Mucosa of stomach (tissue), 1 donor: ENCODE measurements around the gene MECR.

Experiments used
- H3K27me3 ChIP-seq: one replicate; pipeline ENCODE4 v1.7.0; 2013; ENCODE audit warnings: mild to moderate bottlenecking, low read length; ENCODE audit not compliant: control insufficient read depth, insufficient read depth
- H3K36me3 ChIP-seq: one replicate; pipeline ENCODE4 v1.7.0; 2013; ENCODE audit warnings: low read length; ENCODE audit not compliant: control insufficient read depth, insufficient read depth
- H3K4me1 ChIP-seq: one replicate; pipeline ENCODE4 v1.7.0; 2013; ENCODE audit warnings: mild to moderate bottlenecking, low read length; ENCODE audit not compliant: control insufficient read depth, insufficient read depth
- H3K4me3 ChIP-seq: one replicate; pipeline ENCODE4 v1.7.0; 2013; ENCODE audit warnings: low read length
- H3K9ac ChIP-seq: one replicate; pipeline ENCODE4 v1.7.0; 2013; ENCODE audit warnings: mild to moderate bottlenecking, low read length, moderate library complexity
- H3K9me3 ChIP-seq: one replicate; pipeline ENCODE4 v1.7.0; 2013; ENCODE audit warnings: mild to moderate bottlenecking, low read length, moderate library complexity; ENCODE audit not compliant: control insufficient read depth
- donor health status: Pancreatic carcinoma.

Gene MECR

GRCh38 chr1:29148656-29149491, 81.9 kb downstream of the MECR start:
- no peak overlapping the region for H3K9ac ChIP-seq
- no peaks in the 10 kb centered on the region for H3K9me3 ChIP-seq
- no peak overlapping the region for H3K4me3 ChIP-seq
- H3K36me3 ChIP-seq = peaks cover 25% of the 10 kb centered on the region
- no peaks in the 10 kb centered on the region for H3K27me3 ChIP-seq
- H3K4me1 ChIP-seq = peaks cover 13% of the 10 kb centered on the region

DNA sequence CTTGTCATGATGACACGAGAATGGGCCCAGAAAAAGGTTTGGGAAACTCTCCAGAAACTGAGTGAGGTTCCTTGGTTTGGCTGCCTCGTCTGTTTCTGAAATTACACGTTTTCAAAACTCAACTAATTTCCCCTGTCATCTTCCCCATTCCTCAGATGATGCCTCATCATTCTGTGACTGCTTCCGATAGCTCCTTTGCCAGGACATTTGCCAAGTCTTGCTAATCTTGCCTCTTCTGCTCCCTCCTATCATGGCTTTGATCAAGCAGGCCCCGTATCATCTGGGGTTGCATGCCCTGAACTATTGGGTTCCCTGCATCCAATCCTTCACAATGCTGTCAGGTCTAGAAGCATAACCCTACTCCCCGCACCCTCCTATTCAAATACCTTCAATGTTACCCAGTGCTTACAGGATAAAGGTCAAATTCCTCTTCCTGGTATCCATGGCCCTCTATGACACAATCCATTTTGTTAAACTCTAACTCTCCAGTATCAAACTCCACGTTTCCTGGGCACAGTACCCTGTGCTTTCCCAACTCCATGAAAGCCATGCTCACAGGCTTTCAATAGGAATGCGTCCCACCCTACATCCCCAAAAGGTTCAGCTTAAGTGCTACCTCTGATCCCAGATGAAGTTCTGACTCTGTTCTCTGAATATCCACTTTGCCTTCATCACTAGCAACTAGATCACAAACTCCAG, 84.8 kb downstream of the MECR start:
- Histone ChIP-seq H3K9me3 (no peaks in the 10 kb centered on the region), H3K4me3 (no peak overlapping the region), H3K36me3 (peaks cover 23% of the 10 kb centered on the region)

GRCh38 chr1:29144178-29144577, 86.6 kb downstream of the MECR start:
- H3K4me3 ChIP-seq = no peak overlapping the region
- peaks cover 17% of the 10 kb centered on the region for H3K36me3 ChIP-seq
- peaks cover 13% of the 10 kb centered on the region for H3K4me1 ChIP-seq
- H3K27me3 ChIP-seq = no peaks in the 10 kb centered on the region
- no peaks in the 10 kb centered on the region for H3K9me3 ChIP-seq
- H3K9ac ChIP-seq = no peak overlapping the region

More for the DNA sequence above, 84.8 kb downstream of the MECR start:
- no peaks in the 10 kb centered on the region for H3K27me3 ChIP-seq
- H3K4me1 ChIP-seq = peaks cover 13% of the 10 kb centered on the region
- no peak overlapping the region for H3K9ac ChIP-seq

DNA sequence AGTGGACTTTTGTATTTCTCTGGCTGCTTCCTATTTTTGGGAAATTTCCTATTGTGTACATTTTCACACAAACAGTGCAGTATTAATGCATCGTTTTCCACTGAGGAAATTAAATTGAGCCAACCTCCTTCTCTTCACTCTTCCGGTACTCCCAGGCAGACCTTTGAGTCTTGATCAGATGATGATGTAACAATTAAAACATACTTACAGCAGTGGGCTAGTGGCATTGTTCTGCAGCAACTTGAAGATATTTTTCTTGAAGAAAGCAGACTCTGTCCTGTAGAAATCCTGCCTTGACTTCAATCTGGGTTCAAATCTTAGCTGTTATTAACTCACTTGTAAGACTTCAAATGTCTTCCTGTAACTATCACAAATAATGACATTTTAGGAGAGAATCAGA, 88.0 kb downstream of the MECR start:
- peaks cover 13% of the 10 kb centered on the region for H3K4me1 ChIP-seq

More for the DNA sequence above, 88.0 kb downstream of the MECR start:
- Histone ChIP-seq H3K9me3 (no peaks in the 10 kb centered on the region), H3K36me3 (peaks cover 6% of the 10 kb centered on the region), H3K27me3 (no peaks in the 10 kb centered on the region), H3K9ac (no peak overlapping the region), H3K4me3 (no peak overlapping the region)
